ENCODE results near the gene OXSM. TPM values are rescaled to one million over a fixed set of nuclear protein-coding genes. Genes with fewer than 3 reads are reported as not detected.

OXSM gene
- total and polyA plus RNA-seq, 2 donors (not counting 3 experiments of a cell fraction or from before 2014, with no cell fraction given): 8.1 to 9.0 TPM

GRCh38 chr3:25775936-25776335 is 14.0 kb upstream of the OXSM start:
- dilution Hi-C loops (cut with MboI; ENCODE audit: extremely low pct_ligation_motif_present, low sequenced_read_pairs): no loop called here
- no TSS peak for BruUV-seq (replicated peaks)
- intact Hi-C loops (cut with micrococcal nuclease): no loop called here
- H3K27ac ChIP-seq (ENCODE audit: insufficient read depth, low read depth, low read length): no peak overlapping the region
- H3K4me2 ChIP-seq (ENCODE audit: insufficient read depth, low read length): no peak overlapping the region
- no peak for DNase-seq (ENCODE audit: low read depth, low spot score)
- H3K27me3 ChIP-seq (ENCODE audit: control insufficient read depth in 2 of 2, insufficient read depth in 2 of 2, low read length in 2 of 2): no peaks in the 10 kb centered on the region
- TF ChIP-seq MYC (IDR thresholded peaks at IDR 0.05; ENCODE audit: low read depth, low read length): no peak
- TF ChIP-seq EZH2 (IDR thresholded peaks at IDR 0.05; ENCODE audit: borderline replicate concordance, low read depth, low read length, severe bottlenecking): no peak
- TF ChIP-seq CTCF (IDR thresholded peaks at IDR 0.05; ENCODE audit: extremely low read depth in 1 of 2, insufficient read depth in 1 of 2, low read depth in 1 of 2, low read length in 2 of 2): no peak
- no peak for TF ChIP-seq POLR2AphosphoS5 (IDR thresholded peaks at IDR 0.05; ENCODE audit: insufficient read depth, low read depth, low read length)
- no peak for TF ChIP-seq MAX (IDR thresholded peaks at IDR 0.05; ENCODE audit: insufficient read depth, insufficient read length)
- no peak for TF ChIP-seq GATA2 (IDR thresholded peaks at IDR 0.05; ENCODE audit: insufficient read depth, insufficient read length, low read depth, low read length)
- no peaks in the 10 kb centered on the region for H3K9me3 ChIP-seq (replicated peaks; ENCODE audit: control insufficient read depth, insufficient read depth, low read length)
- no peaks in the 10 kb centered on the region for H4K20me1 ChIP-seq (replicated peaks; ENCODE audit: control insufficient read depth, extremely low read depth, insufficient read depth, low read length)
- H3K9ac ChIP-seq (replicated peaks; ENCODE audit: extremely low read depth, insufficient read depth, low read length): no peak overlapping the region
- no peak overlapping the region for H3K4me3 ChIP-seq (replicated peaks in 1 of 3; ENCODE audit: insufficient read depth in 1 of 3, low read depth in 1 of 3, low read length in 3 of 3)
- POLR2A ChIA-PET: no interaction called here
- no peaks in the 10 kb centered on the region for H3K9me1 ChIP-seq (replicated peaks; ENCODE audit: control insufficient read depth, extremely low read depth, insufficient read depth, low read length)
- peaks cover 4% of the 10 kb centered on the region for H3K79me2 ChIP-seq (ENCODE audit: control insufficient read depth, insufficient read depth, low read length)
- no peak for FAIRE-seq
- no peaks in the 10 kb centered on the region for H3K4me1 ChIP-seq (ENCODE audit: control insufficient read depth, extremely low read depth, insufficient read depth, low read length)
- H2AFZ ChIP-seq (ENCODE audit: low read depth, low read length): no peak overlapping the region
- CTCF ChIA-PET: no interaction called here
- H3K36me3 ChIP-seq (ENCODE audit: control insufficient read depth in 2 of 2, extremely low read depth in 1 of 2, insufficient read depth in 2 of 2, low read length in 2 of 2): peaks cover 6 to 13% of the 10 kb centered on the region in 2 experiments

All from endothelial cell of umbilical vein (primary cell).